H1 (cell line): Measurements from ENCODE around the gene ZIC1. TPM values are rescaled to one million over a fixed set of nuclear protein-coding genes. Genes with fewer than 3 reads are reported as not detected.

Source experiments
- CTCF ChIA-PET: fragments of 300-600 bp; sonication (Branson Sonifier 250); formaldehyde crosslinking; loops from one replicate; lab custom pipeline; 2021; ENCODE audit not compliant: partially characterized antibody; lab: Charles Lee
- POLR2A ChIA-PET: fragments of 300-600 bp; sonication (Branson Sonifier 250); formaldehyde crosslinking; loops from one replicate; lab custom pipeline; 2021; ENCODE audit warnings: inconsistent platforms; ENCODE audit not compliant: partially characterized antibody; lab: Charles Lee
- DNase-seq, 2 experiments: peaks; one replicate each; pipeline versions ENCODE4 v3.0.0 to v3.0.0-alpha.2; 2010 to 2022; ENCODE audit warnings: low spot score in 2 of 2, low read depth in 1 of 2, mixed read lengths in 1 of 2
- FAIRE-seq: peaks from 2 replicates; lab custom pipeline; 2011; peaks lifted over from hg19 to GRCh38; lab: Jason Lieb, UNC
- H2AFZ ChIP-seq: 2 replicates; pipeline ENCODE4 v1.8.1; 2012; ENCODE audit warnings: low read length, inconsistent platforms
- H2AK5ac ChIP-seq: 2 replicates; pipeline ENCODE4 v1.6.1; 2013; ENCODE audit warnings: low read depth, low read length
- H2BK120ac ChIP-seq: replicated peaks from 2 replicates; pipeline ENCODE3; 2013; ENCODE audit warnings: low read depth, low read length, inconsistent platforms
- H2BK12ac ChIP-seq: 2 replicates; pipeline ENCODE4 v1.6.1; 2013; ENCODE audit warnings: low read depth, low read length
- H2BK15ac ChIP-seq: 2 replicates; pipeline ENCODE4 v1.6.1; 2013; ENCODE audit warnings: low read length
- H2BK20ac ChIP-seq: 2 replicates; pipeline ENCODE4 v1.6.1; 2013; ENCODE audit warnings: low read length
- H2BK5ac ChIP-seq: 2 replicates; pipeline ENCODE4 v1.6.1; 2013; ENCODE audit warnings: low read depth, low read length
- H3K14ac ChIP-seq: 2 replicates; pipeline ENCODE4 v1.6.1; 2013; ENCODE audit warnings: inconsistent platforms; ENCODE audit not compliant: insufficient read length
- H3K18ac ChIP-seq: 2 replicates; pipeline ENCODE4 v1.6.1; 2013; ENCODE audit warnings: low read length; ENCODE audit errors: extremely low read depth
- H3K23ac ChIP-seq: 2 replicates; pipeline ENCODE4 v1.6.1; 2013; ENCODE audit warnings: inconsistent platforms; ENCODE audit not compliant: insufficient read length
- H3K23me2 ChIP-seq: 2 replicates; pipeline ENCODE4 v1.6.1; 2013; ENCODE audit warnings: low read depth, low read length
- H3K27ac ChIP-seq: 2 replicates; pipeline ENCODE4 v1.6.1; 2011; ENCODE audit warnings: low read depth, low read length, inconsistent platforms
- H3K27me3 ChIP-seq, 4 experiments: replicated peaks in 1 of 4; 1 replicate in 1 of 4; 2 replicates in 3 of 4; pipeline versions ENCODE4 v1.6.1 to v1.8.1; 2011 to 2013; ENCODE audit warnings: low read length in 3 of 4, mild to moderate bottlenecking in 3 of 4, inconsistent platforms in 2 of 4, mixed read lengths in 2 of 4, moderate library complexity in 1 of 4; ENCODE audit not compliant: control insufficient read depth in 3 of 4, insufficient read depth in 3 of 4; ENCODE audit errors: extremely low read depth in 1 of 4
- H3K36me3 ChIP-seq, 4 experiments: 2 replicates each; pipeline versions ENCODE4 v1.6.1 to v1.8.1; 2011 to 2013; ENCODE audit warnings: mild to moderate bottlenecking in 4 of 4, low read length in 3 of 4, moderate library complexity in 2 of 4, control low read depth in 1 of 4, inconsistent platforms in 1 of 4; ENCODE audit not compliant: insufficient read depth in 4 of 4, control insufficient read depth in 2 of 4
- H3K4ac ChIP-seq: replicated peaks from 2 replicates; pipeline ENCODE3; 2013; ENCODE audit warnings: low read length, low read depth, mixed read lengths, inconsistent platforms; ENCODE audit not compliant: insufficient read length
- H3K4me1 ChIP-seq, 4 experiments: replicated peaks in 1 of 4; 1 replicate in 1 of 4; 2 replicates in 3 of 4; pipeline versions ENCODE4 v1.6.1 to v1.8.1; 2011 to 2013; ENCODE audit warnings: low read length in 3 of 4, inconsistent platforms in 2 of 4, mixed read lengths in 1 of 4; ENCODE audit not compliant: insufficient read depth in 4 of 4, control insufficient read depth in 3 of 4
- H3K4me2 ChIP-seq, 2 experiments: 2 replicates each; pipeline versions ENCODE4 v1.6.1 to v1.8.1; 2011 to 2013; ENCODE audit warnings: low read depth in 2 of 2, low read length in 2 of 2, control low read depth in 1 of 2, inconsistent platforms in 1 of 2, mild to moderate bottlenecking in 1 of 2; ENCODE audit not compliant: insufficient read depth in 1 of 2
- H3K4me3 ChIP-seq, 4 experiments: fragments of 200-600, 300-600 bp in 1 of 4; sonication (generic), shearing (Covaris generic), sonication (Bioruptor Twin) in 1 of 4; 2 replicates each; pipeline versions ENCODE4 v1.5.1 to v1.8.1; 2011 to 2016; ENCODE audit warnings: low read length in 4 of 4, low read depth in 3 of 4, control low read depth in 2 of 4, inconsistent platforms in 2 of 4, mild to moderate bottlenecking in 2 of 4, mixed read lengths in 1 of 4, moderate library complexity in 1 of 4; ENCODE audit not compliant: insufficient read depth in 2 of 4; ENCODE audit errors: extremely low read depth in 1 of 4
- H3K56ac ChIP-seq: replicated peaks from 2 replicates; pipeline ENCODE3; 2013; ENCODE audit warnings: low read depth, mild to moderate bottlenecking, mixed read lengths, low read length, inconsistent platforms; ENCODE audit not compliant: insufficient read length
- H3K79me1 ChIP-seq: 2 replicates; pipeline ENCODE4 v1.6.1; 2013; ENCODE audit warnings: low read depth, low read length, control low read depth
- H3K79me2 ChIP-seq, 2 experiments: 2 replicates each; pipeline versions ENCODE4 v1.6.1 to v1.8.1; 2012 to 2013; ENCODE audit warnings: low read length in 2 of 2, mild to moderate bottlenecking in 2 of 2, inconsistent platforms in 1 of 2; ENCODE audit not compliant: insufficient read depth in 2 of 2, control insufficient read depth in 1 of 2
- H3K9ac ChIP-seq, 4 experiments: replicated peaks in 1 of 4; 1 replicate in 1 of 4; 2 replicates in 3 of 4; pipeline versions ENCODE4 v1.6.1 to v1.8.1; 2011 to 2013; ENCODE audit warnings: low read depth in 3 of 4, low read length in 3 of 4, control low read depth in 2 of 4, mild to moderate bottlenecking in 2 of 4, moderate library complexity in 2 of 4, inconsistent platforms in 1 of 4; ENCODE audit errors: extremely low read depth in 1 of 4
- H3K9me3 ChIP-seq, 2 experiments: 2 replicates each; pipeline versions ENCODE4 v1.6.1 to v1.8.1; 2012 to 2013; ENCODE audit warnings: mild to moderate bottlenecking in 2 of 2, moderate library complexity in 2 of 2, control low read depth in 1 of 2, inconsistent platforms in 1 of 2, low read depth in 1 of 2, low read length in 1 of 2, mixed read lengths in 1 of 2; ENCODE audit not compliant: insufficient read depth in 2 of 2
- H4K20me1 ChIP-seq, 2 experiments: replicated peaks in 1 of 2; 2 replicates each; pipeline versions ENCODE3 to v1.8.1; 2011 to 2013; ENCODE audit warnings: inconsistent platforms in 2 of 2, low read length in 2 of 2, mild to moderate bottlenecking in 1 of 2; ENCODE audit not compliant: insufficient read depth in 2 of 2, control insufficient read depth in 1 of 2
- H4K5ac ChIP-seq: 2 replicates; pipeline ENCODE4 v1.6.1; 2013; ENCODE audit warnings: low read length, low read depth, mixed read lengths, inconsistent platforms; ENCODE audit not compliant: insufficient read length
- H4K8ac ChIP-seq: 2 replicates; pipeline ENCODE4 v1.8.0; 2013; ENCODE audit warnings: mild to moderate bottlenecking, moderate library complexity, low read length, inconsistent platforms; ENCODE audit not compliant: insufficient read depth; ENCODE audit errors: extremely low read depth
- H4K91ac ChIP-seq: replicated peaks from 2 replicates; pipeline ENCODE3; 2013; ENCODE audit warnings: low read length, mixed read lengths, inconsistent platforms; ENCODE audit not compliant: insufficient read length
- CTBP2 ChIP-seq: IDR thresholded peaks from 2 replicates; pipeline ENCODE4 v1.7.0; 2011; ENCODE audit warnings: borderline replicate concordance, mild to moderate bottlenecking, moderate library complexity, mixed read lengths, low read length; ENCODE audit not compliant: insufficient read depth, insufficient read length
- RBBP5 ChIP-seq: IDR thresholded peaks from 2 replicates; pipeline ENCODE4 v1.7.1; 2012; ENCODE audit warnings: low read depth, mild to moderate bottlenecking, inconsistent platforms, low read length, moderate library complexity, borderline replicate concordance
- SP2 ChIP-seq: IDR thresholded peaks from 2 replicates; pipeline ENCODE4 v1.6.1; 2012; ENCODE audit warnings: mild to moderate bottlenecking, low read length, inconsistent platforms
- YY1 ChIP-seq: IDR thresholded peaks from 2 replicates; pipeline ENCODE4 v1.6.1; 2011; ENCODE audit warnings: low read depth, mild to moderate bottlenecking, low read length
- WGBS, 2 experiments: shearing (Covaris generic) in 1 of 2; methylation state at CpG; one replicate each; pipeline versions ENCODE4 v1.1.6 to v1.1.7; 2013 to 2015; ENCODE audit warnings: low lambda C conversion rate in 2 of 2, mixed read lengths in 2 of 2, inconsistent platforms in 1 of 2, low coverage in 1 of 2, missing lambda C conversion rate in 1 of 2; ENCODE audit not compliant: insufficient replicate concordance in 2 of 2, insufficient coverage in 1 of 2, insufficient read length in 1 of 2; ENCODE audit errors: extremely low coverage in 1 of 2, missing lambda C conversion rate in 1 of 2; 5-methylcytosine and 5-hydroxymethylcytosine counted together
- polyA plus RNA-seq, 7 experiments: library from polyadenylated mRNA; depleted of rRNA in 3 of 7; stranded (reverse) in 5 of 7; unstranded in 2 of 7; fragments of >200 nt in 5 of 7; fragments of 200-250 nt in 2 of 7; gene quantifications; 1 replicate in 5 of 7; 2 replicates in 1 of 7; 4 replicates in 1 of 7; pipeline versions ENCODE4 v1.2.1 to v1.2.3, GENCODE V29; 2011 to 2013; ENCODE audit warnings: missing spikeins in 2 of 7, mixed read lengths in 2 of 7
- total RNA-seq: library from RNA; stranded (reverse); fragmentation: NEBNext Ultra II Directional; extraction: Animal tissue kit (Norgen Biotek cat#: 25700); gene quantifications from 2 replicates; pipeline ENCODE4 v1.2.1, GENCODE V29; 2021

The ZIC1 gene
- total and polyA plus RNA-seq, 2 of the 8 experiments (the other 6 are each of a cell fraction or from before 2014, with no cell fraction given), result 0.80 to 2.2 TPM

DNA sequence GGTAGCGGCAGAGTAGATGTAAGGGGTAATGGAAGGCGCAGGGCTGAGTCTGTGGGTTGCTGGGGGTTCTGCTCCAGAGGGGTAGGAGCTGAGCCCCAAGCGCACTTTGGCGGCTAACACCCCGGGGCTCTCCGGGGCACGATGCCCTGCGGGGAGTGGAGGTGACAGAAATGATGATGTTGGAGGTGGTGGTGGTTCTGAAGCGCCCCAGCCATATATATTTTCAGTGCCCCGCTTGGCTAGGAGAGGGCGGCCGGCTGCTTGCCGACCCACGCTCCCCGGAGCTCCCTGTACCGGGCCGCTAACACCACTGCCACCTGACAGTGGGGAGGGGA, 12.5 kb upstream of the ZIC1 start:
- Histone ChIP-seq H4K91ac (no peak overlapping the region), H3K9ac (no peak overlapping the region), H3K23me2 (peaks cover 25% of the 10 kb centered on the region), H3K27ac (no peak overlapping the region), H2BK5ac (no peak overlapping the region), H2BK15ac (no peak overlapping the region), H3K56ac (no peak overlapping the region), H2AFZ (no peak overlapping the region), H2BK20ac (no peak overlapping the region), H2BK12ac (peak overlapping the region; percentile 77; the same call in 1 of the 2 replicates), H3K18ac (no peak overlapping the region), H3K4me3 (peak overlapping the region; percentile 2 to 68 (median 43); a peak in 5 of 8 replicates), H3K4me1 (peaks cover 4 to 43% (median 20%) of the 10 kb centered on the region in 4 experiments), H3K9me3 (no peaks in the 10 kb centered on the region), H3K4ac (no peak overlapping the region), H2BK120ac (no peak overlapping the region), H4K20me1 (peaks cover 0 to 7% of the 10 kb centered on the region in 2 experiments), H2AK5ac (no peak overlapping the region), H3K4me2 (peak overlapping the region; percentile 77 to 95), H3K79me1 (no peaks in the 10 kb centered on the region; the same call in 1 of the 2 replicates), H3K79me2 (no peaks in the 10 kb centered on the region), H3K36me3 (no peaks in the 10 kb centered on the region), H4K8ac (peak overlapping the region; percentile 72; the same call in 1 of the 2 replicates), H3K27me3 (peaks cover 47 to 86% (median 79%) of the 10 kb centered on the region in 4 experiments), H3K23ac (no peak overlapping the region), H4K5ac (no peak overlapping the region), H3K14ac (no peak overlapping the region)
- WGBS, 2 experiments, result 2% methylated on average over 17 of the region's 17 CpGs; no CpG with 5 or more reads in 1 of the 2 experiments
- ChIA-PET CTCF (interaction anchor here (0.7 to 27.3 kb wide), 15 partner anchors 7 to 264 kb away, joined by 3 to 485 read pairs (median 4); partner anchors contain the start of genes ZIC1 and ZIC4), POLR2A (interaction anchor here (0.6 to 3.1 kb wide), 10 partner anchors 9 to 27 kb away, joined by 3 to 24 read pairs (median 4); no protein-coding TSS in a partner anchor)
- TF ChIP-seq RBBP5 (no peak), CTBP2 (peak; percentile 3), YY1 (peak; percentile 0; the same call in 1 of the 2 replicates), SP2 (no peak)
- DNase-seq (no peak), FAIRE-seq (no peak)
